GM21723 (cell line): ENCODE results near the gene KRT81.

Experiments
- ATAC-seq: cut with Tn5 transposase; IDR thresholded peaks from one replicate; pipeline ENCODE4 v1.9.1; 2021; ENCODE audit warnings: mild to moderate bottlenecking, moderate library complexity; ENCODE audit not compliant: unreplicated experiment

The KRT81 gene

GRCh38 chr12:52291267-52291935, at the start of gene KRT81:
Gene KRT81 (minus strand): TSS chr12:52291534. CDS start chr12:52291465, 69 bp downstream.
- ATAC-seq: no peak

GRCh38 chr12:52338241-52338960, 47.1 kb upstream of the KRT81 start:
- no peak for ATAC-seq

- ATAC-seq: no peak
These were observed 45.7 kb upstream of the KRT81 start for GRCh38 chr12:52337054-52337453.

GRCh38 chr12:52336641-52337040, 45.3 kb upstream of the KRT81 start:
- ATAC-seq: no peak

GRCh38 chr12:52335598-52336262, 44.4 kb upstream of the KRT81 start:
- ATAC-seq: no peak

- ATAC-seq: no peak
These were observed 42.9 kb upstream of the KRT81 start for GRCh38 chr12:52334185-52334584.

GRCh38 chr12:52333321-52333720, 42.0 kb upstream of the KRT81 start:
- ATAC-seq: no peak

- ATAC-seq: no peak
These were observed 41.0 kb upstream of the KRT81 start for GRCh38 chr12:52332381-52332780.

GRCh38 chr12:52331833-52332232, 40.5 kb upstream of the KRT81 start:
- no peak for ATAC-seq

GRCh38 chr12:52331039-52331438, 39.7 kb upstream of the KRT81 start:
- no peak for ATAC-seq

- no peak for ATAC-seq
These were observed 36.6 kb upstream of the KRT81 start for GRCh38 chr12:52327830-52328500.

GRCh38 chr12:52327052-52327829, 35.9 kb upstream of the KRT81 start:
- peak; percentile 92 for ATAC-seq

GRCh38 chr12:52324153-52324444, 32.8 kb upstream of the KRT81 start:
- ATAC-seq: no peak

GRCh38 chr12:52323416-52324152, 32.2 kb upstream of the KRT81 start:
- no peak for ATAC-seq

- ATAC-seq: no peak
These were observed 31.7 kb upstream of the KRT81 start for GRCh38 chr12:52323001-52323400.

- no peak for ATAC-seq
These were observed 30.7 kb upstream of the KRT81 start for GRCh38 chr12:52322069-52322468.

- no peak for ATAC-seq
These were observed 30.1 kb upstream of the KRT81 start for GRCh38 chr12:52321418-52321817.

GRCh38 chr12:52320784-52321400, 29.6 kb upstream of the KRT81 start, which contains the start of gene KRT83:
Gene KRT83 (minus strand): TSS chr12:52321398. CDS start chr12:52321335, 63 bp downstream.
- ATAC-seq: no peak

- ATAC-seq: no peak
These were observed 27.8 kb upstream of the KRT81 start for GRCh38 chr12:52319097-52319496.
